Endodermal cell (in vitro differentiated cells): ENCODE results near the gene TNS3. TPM values are rescaled to one million over a fixed set of nuclear protein-coding genes. Genes with fewer than 3 reads are reported as not detected.

Experiments
- DNase-seq: peaks from one replicate; pipeline ENCODE4 v3.0.0-alpha.2; 2017
- H3K27ac ChIP-seq: 2 replicates; pipeline ENCODE4 v1.5.1; 2013; ENCODE audit warnings: mild to moderate bottlenecking, low read depth, low read length, moderate library complexity
- H3K27me3 ChIP-seq: 2 replicates; pipeline ENCODE4 v1.6.1; 2013; ENCODE audit warnings: mild to moderate bottlenecking, low read length, moderate library complexity; ENCODE audit not compliant: insufficient read depth, control insufficient read depth, poor library complexity, severe bottlenecking
- H3K36me3 ChIP-seq: 2 replicates; pipeline ENCODE4 v1.7.0; 2013; ENCODE audit warnings: mild to moderate bottlenecking, low read length, moderate library complexity; ENCODE audit not compliant: control insufficient read depth, insufficient read depth
- H3K4me1 ChIP-seq: one replicate; pipeline ENCODE4 v1.7.0; 2013; ENCODE audit warnings: low read length; ENCODE audit not compliant: control insufficient read depth, insufficient read depth
- H3K4me3 ChIP-seq: 2 replicates; pipeline ENCODE4 v1.5.1; 2013; ENCODE audit warnings: mild to moderate bottlenecking, low read length, moderate library complexity
- H3K9ac ChIP-seq: 2 replicates; pipeline ENCODE4 v1.6.1; 2013; ENCODE audit warnings: mild to moderate bottlenecking, low read length, moderate library complexity; ENCODE audit not compliant: poor library complexity, severe bottlenecking; ENCODE audit errors: extremely low read depth
- H3K9me3 ChIP-seq: 2 replicates; pipeline ENCODE4 v1.6.1; 2013; ENCODE audit warnings: mild to moderate bottlenecking, low read length, moderate library complexity; ENCODE audit not compliant: control insufficient read depth
- H3K27ac Mint-ChIP-seq: 2 replicates; pipeline ENCODE4 v1.8.0; 2020; ENCODE audit warnings: mixed read lengths
- H3K27me3 Mint-ChIP-seq: 2 replicates; pipeline ENCODE4 v1.8.0; 2021; ENCODE audit warnings: mild to moderate bottlenecking, mixed read lengths; ENCODE audit not compliant: insufficient read depth
- H3K36me3 Mint-ChIP-seq: 2 replicates; pipeline ENCODE4 v1.8.0; 2020; ENCODE audit warnings: low read depth, mixed read lengths
- H3K4me1 Mint-ChIP-seq: 2 replicates; pipeline ENCODE4 v1.8.0; 2020; ENCODE audit warnings: mixed read lengths
- H3K4me3 Mint-ChIP-seq: 2 replicates; pipeline ENCODE4 v1.8.0; 2020; ENCODE audit warnings: mild to moderate bottlenecking, moderate library complexity, mixed read lengths
- H3K9me3 Mint-ChIP-seq: 2 replicates; pipeline ENCODE4 v1.8.0; 2020; ENCODE audit warnings: mild to moderate bottlenecking, mixed read lengths
- CTCF ChIP-seq: fragments of 200-600 bp; sonication (generic); conservative IDR thresholded peaks from 2 replicates; pipeline ENCODE4 v1.5.0; 2021; ENCODE audit warnings: antibody characterized with exemption, mild to moderate bottlenecking
- WGBS, 2 experiments: methylation state at CpG; one replicate each; pipeline versions ENCODE4 v1.1.5 to v1.1.7; 2013; ENCODE audit warnings: missing lambda C conversion rate in 2 of 2, mixed read lengths in 1 of 2; ENCODE audit not compliant: insufficient coverage in 1 of 2, insufficient read length in 1 of 2; 5-methylcytosine and 5-hydroxymethylcytosine counted together
- total RNA-seq, 2 donors: library from RNA; stranded (reverse); fragmentation: NEBNext Ultra II Directional in 1 of 2; extraction: Animal tissue kit (Norgen Biotek cat#: 25700) in 1 of 2; gene quantifications; 2 replicates in 1 of 2; 3 replicates in 1 of 2; pipeline ENCODE4 v1.2.1, GENCODE V29; 2021

Gene TNS3
- total RNA-seq, 2 donors from 2014 or later, result 33.8 to 38.5 TPM

- Histone ChIP-seq H3K9me3 (no peaks in the 10 kb centered on the region), H3K4me1 (no peaks in the 10 kb centered on the region), H3K4me3 (no peak overlapping the region), H3K27me3 (no peaks in the 10 kb centered on the region), H3K27ac (no peak overlapping the region), H3K9ac (no peak overlapping the region), H3K36me3 (peaks cover 27% of the 10 kb centered on the region)
- Mint-ChIP-seq H3K36me3 (peaks cover 32% of the 10 kb centered on the region), H3K4me3 (no peak overlapping the region), H3K4me1 (no peaks in the 10 kb centered on the region), H3K27me3 (no peaks in the 10 kb centered on the region), H3K9me3 (no peaks in the 10 kb centered on the region), H3K27ac (no peak overlapping the region)
- DNase-seq, result no peak
- TF ChIP-seq CTCF, result no peak
- 94 to 97% methylated on average over 5 to 8 of the region's 8 CpGs for WGBS, 2 experiments
Measured at GRCh38 chr7:47390914-47391313, 191.0 kb downstream of the TNS3 start.

- Histone ChIP-seq H3K4me1 (no peaks in the 10 kb centered on the region), H3K9ac (no peak overlapping the region), H3K4me3 (no peak overlapping the region), H3K36me3 (peaks cover 18% of the 10 kb centered on the region), H3K27me3 (no peaks in the 10 kb centered on the region), H3K9me3 (no peaks in the 10 kb centered on the region), H3K27ac (no peak overlapping the region)
- Mint-ChIP-seq H3K27ac (no peak overlapping the region), H3K36me3 (peaks cover 26% of the 10 kb centered on the region), H3K9me3 (no peaks in the 10 kb centered on the region), H3K4me1 (no peaks in the 10 kb centered on the region), H3K4me3 (no peak overlapping the region), H3K27me3 (no peaks in the 10 kb centered on the region)
- no peak for TF ChIP-seq CTCF
- WGBS, 2 experiments, result 77 to 86% methylated on average over 11 to 12 of the region's 12 CpGs
- no peak for DNase-seq
Measured at GRCh38 chr7:47389923-47390630, 191.8 kb downstream of the TNS3 start.

GRCh38 chr7:47389171-47389922, 192.6 kb downstream of the TNS3 start:
- H3K4me3 Mint-ChIP-seq, result no peak overlapping the region
- H3K4me3 ChIP-seq, result no peak overlapping the region
- no peak overlapping the region for H3K27ac ChIP-seq
- H3K9me3 ChIP-seq, result no peaks in the 10 kb centered on the region
- no peaks in the 10 kb centered on the region for H3K4me1 Mint-ChIP-seq
- H3K36me3 Mint-ChIP-seq, result peaks cover 19% of the 10 kb centered on the region
- DNase-seq, result no peak
- no peaks in the 10 kb centered on the region for H3K27me3 ChIP-seq
- 90 to 94% methylated on average over 6 to 16 of the region's 16 CpGs for WGBS, 2 experiments
- H3K9me3 Mint-ChIP-seq, result no peaks in the 10 kb centered on the region
- TF ChIP-seq CTCF, result no peak
- H3K27me3 Mint-ChIP-seq, result no peaks in the 10 kb centered on the region
- no peak overlapping the region for H3K9ac ChIP-seq
- H3K4me1 ChIP-seq, result no peaks in the 10 kb centered on the region
- peaks cover 12% of the 10 kb centered on the region for H3K36me3 ChIP-seq
- H3K27ac Mint-ChIP-seq, result no peak overlapping the region
